Calu3 (cell line): ENCODE data around the gene NTM. TPM values are rescaled to one million over a fixed set of nuclear protein-coding genes. Genes with fewer than 3 reads are reported as not detected.

ENCODE experiments used
- BruUV-seq: library from RNA; stranded (reverse); fragments of 400-500 nt; replicated peaks from 2 replicates; lab custom pipeline; 2021; lab: Mats Ljungman, UMichigan
- CTCF ChIA-PET: fragments of 300-600 bp; sonication (Branson Sonifier 250); formaldehyde crosslinking; loops from one replicate; lab custom pipeline; 2022; ENCODE audit warnings: antibody characterized with exemption; lab: Charles Lee
- DNase-seq: peaks from one replicate; pipeline ENCODE4 v3.0.0; 2022
- H3K27ac Mint-ChIP-seq: one replicate; pipeline ENCODE4 v1.8.0; 2022; ENCODE audit warnings: mixed read lengths; ENCODE audit not compliant: unreplicated experiment
- H3K27me3 Mint-ChIP-seq: one replicate; pipeline ENCODE4 v1.8.0; 2022; ENCODE audit warnings: mixed read lengths; ENCODE audit not compliant: unreplicated experiment
- H3K36me3 Mint-ChIP-seq: one replicate; pipeline ENCODE4 v1.8.0; 2022; ENCODE audit warnings: mild to moderate bottlenecking, moderate library complexity, mixed read lengths; ENCODE audit not compliant: insufficient read depth, unreplicated experiment
- H3K4me1 Mint-ChIP-seq: one replicate; pipeline ENCODE4 v1.8.0; 2022; ENCODE audit warnings: mild to moderate bottlenecking, low read depth, mixed read lengths; ENCODE audit not compliant: unreplicated experiment
- H3K4me3 Mint-ChIP-seq: one replicate; pipeline ENCODE4 v1.8.0; 2022; ENCODE audit warnings: mild to moderate bottlenecking, low read depth, moderate library complexity, mixed read lengths; ENCODE audit not compliant: unreplicated experiment
- H3K9me3 Mint-ChIP-seq: one replicate; pipeline ENCODE4 v1.8.0; 2022; ENCODE audit warnings: low read depth, mixed read lengths; ENCODE audit not compliant: unreplicated experiment
- CTCF ChIP-seq: fragments of 200-600 bp; IDR thresholded peaks from one replicate; pipeline ENCODE4 v1.8.0; 2022; ENCODE audit warnings: antibody characterized with exemption; ENCODE audit not compliant: unreplicated experiment
- intact Hi-C: fragments of 100-400 bp; cut with micrococcal nuclease; formaldehyde crosslinking; loops from one replicate; pipeline ENCODE4 v1.10.0; 2022; ENCODE audit not compliant: unreplicated experiment
- total RNA-seq: library from RNA; stranded (reverse); gene quantifications from 2 replicates; pipeline ENCODE4 v1.2.3, GENCODE V29; 2022

The NTM gene
- total RNA-seq, 1 experiment from 2014 or later, result not detected

- Mint-ChIP-seq H3K4me3 (no peak overlapping the region), H3K4me1 (no peaks in the 10 kb centered on the region), H3K9me3 (peaks cover 10% of the 10 kb centered on the region), H3K27ac (no peak overlapping the region), H3K36me3 (no peaks in the 10 kb centered on the region), H3K27me3 (no peaks in the 10 kb centered on the region)
- no TSS peak for BruUV-seq
- DNase-seq, result no peak
- intact Hi-C loops, result no loop called here
- CTCF ChIA-PET, result no interaction called here
- no peak for TF ChIP-seq CTCF
Observed at GRCh38 chr11:131411636-131412035, 41.2 kb downstream of the NTM start.

GRCh38 chr11:131412061-131412460 is 41.6 kb downstream of the NTM start:
- CTCF ChIA-PET, result no interaction called here

GRCh38 chr11:131413217-131413616 is 42.8 kb downstream of the NTM start:
- no peak for DNase-seq
- Mint-ChIP-seq H3K27me3 (no peaks in the 10 kb centered on the region), H3K27ac (no peak overlapping the region), H3K4me1 (no peaks in the 10 kb centered on the region), H3K4me3 (no peak overlapping the region), H3K9me3 (peaks cover 7% of the 10 kb centered on the region), H3K36me3 (no peaks in the 10 kb centered on the region)
- intact Hi-C loops, result no loop called here
- no peak for TF ChIP-seq CTCF
- BruUV-seq, result no TSS peak
- CTCF ChIA-PET, result no interaction called here

More at GRCh38 chr11:131412061-131412460, 41.6 kb downstream of the NTM start:
- H3K4me1 Mint-ChIP-seq, result no peaks in the 10 kb centered on the region
- peaks cover 10% of the 10 kb centered on the region for H3K9me3 Mint-ChIP-seq
- no TSS peak for BruUV-seq
- intact Hi-C loops, result no loop called here
- DNase-seq, result no peak
- no peak for TF ChIP-seq CTCF
- no peak overlapping the region for H3K27ac Mint-ChIP-seq
- H3K4me3 Mint-ChIP-seq, result no peak overlapping the region
- H3K27me3 Mint-ChIP-seq, result no peaks in the 10 kb centered on the region
- no peaks in the 10 kb centered on the region for H3K36me3 Mint-ChIP-seq

- H3K4me1 Mint-ChIP-seq, result no peaks in the 10 kb centered on the region
- H3K36me3 Mint-ChIP-seq, result no peaks in the 10 kb centered on the region
- no peak overlapping the region for H3K27ac Mint-ChIP-seq
- intact Hi-C loops, result no loop called here
- CTCF ChIA-PET, result no interaction called here
- H3K4me3 Mint-ChIP-seq, result no peak overlapping the region
- no peak for DNase-seq
- H3K9me3 Mint-ChIP-seq, result peaks cover 7% of the 10 kb centered on the region
- TF ChIP-seq CTCF, result no peak
- no peaks in the 10 kb centered on the region for H3K27me3 Mint-ChIP-seq
- no TSS peak for BruUV-seq
Observed at GRCh38 chr11:131418189-131418588, 47.8 kb downstream of the NTM start.
